Fibroblast of gingiva (primary cell): ENCODE measurements around the gene SLC12A5.

Source experiments
- DNase-seq: peaks from one replicate; pipeline ENCODE4 v3.0.0-alpha.2; 2011; ENCODE audit warnings: low read depth

Gene SLC12A5

DNA sequence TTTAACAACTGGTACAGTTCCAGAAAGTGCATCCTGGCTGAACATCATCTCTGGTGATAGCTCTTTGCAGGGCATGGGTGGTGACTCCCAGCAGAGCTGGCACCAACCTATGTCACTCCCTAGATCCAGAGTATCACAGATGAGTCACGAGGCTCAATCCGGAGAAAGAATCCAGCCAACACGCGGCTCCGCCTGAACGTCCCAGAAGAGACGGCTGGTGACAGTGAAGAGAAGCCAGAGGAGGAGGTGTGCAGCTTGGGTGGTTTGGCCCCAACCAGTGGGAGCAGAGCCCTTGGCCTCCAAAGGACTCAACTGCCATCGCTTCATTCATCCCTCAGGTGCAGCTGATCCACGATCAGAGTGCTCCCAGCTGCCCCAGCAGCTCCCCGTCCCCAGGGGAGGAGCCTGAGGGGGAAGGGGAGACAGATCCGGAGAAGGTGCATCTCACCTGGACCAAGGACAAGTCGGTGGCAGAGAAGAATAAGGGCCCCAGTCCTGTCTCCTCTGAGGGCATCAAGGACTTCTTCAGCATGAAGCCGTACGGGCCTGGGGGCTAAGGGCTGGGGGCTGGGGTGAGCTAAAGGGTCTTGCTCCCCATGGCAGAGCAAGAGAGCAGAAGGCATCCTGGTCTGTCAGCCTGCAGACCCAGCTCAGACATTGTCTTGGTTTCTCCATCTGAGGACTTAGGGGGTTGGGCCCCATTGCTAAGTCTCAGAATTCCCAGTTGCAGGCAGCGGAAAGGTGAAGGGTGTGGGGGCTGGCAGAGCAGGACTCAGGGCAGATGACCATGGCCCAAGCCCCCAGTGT, 27.2 kb downstream of the SLC12A5 start:
- DNase-seq = no peak

DNA sequence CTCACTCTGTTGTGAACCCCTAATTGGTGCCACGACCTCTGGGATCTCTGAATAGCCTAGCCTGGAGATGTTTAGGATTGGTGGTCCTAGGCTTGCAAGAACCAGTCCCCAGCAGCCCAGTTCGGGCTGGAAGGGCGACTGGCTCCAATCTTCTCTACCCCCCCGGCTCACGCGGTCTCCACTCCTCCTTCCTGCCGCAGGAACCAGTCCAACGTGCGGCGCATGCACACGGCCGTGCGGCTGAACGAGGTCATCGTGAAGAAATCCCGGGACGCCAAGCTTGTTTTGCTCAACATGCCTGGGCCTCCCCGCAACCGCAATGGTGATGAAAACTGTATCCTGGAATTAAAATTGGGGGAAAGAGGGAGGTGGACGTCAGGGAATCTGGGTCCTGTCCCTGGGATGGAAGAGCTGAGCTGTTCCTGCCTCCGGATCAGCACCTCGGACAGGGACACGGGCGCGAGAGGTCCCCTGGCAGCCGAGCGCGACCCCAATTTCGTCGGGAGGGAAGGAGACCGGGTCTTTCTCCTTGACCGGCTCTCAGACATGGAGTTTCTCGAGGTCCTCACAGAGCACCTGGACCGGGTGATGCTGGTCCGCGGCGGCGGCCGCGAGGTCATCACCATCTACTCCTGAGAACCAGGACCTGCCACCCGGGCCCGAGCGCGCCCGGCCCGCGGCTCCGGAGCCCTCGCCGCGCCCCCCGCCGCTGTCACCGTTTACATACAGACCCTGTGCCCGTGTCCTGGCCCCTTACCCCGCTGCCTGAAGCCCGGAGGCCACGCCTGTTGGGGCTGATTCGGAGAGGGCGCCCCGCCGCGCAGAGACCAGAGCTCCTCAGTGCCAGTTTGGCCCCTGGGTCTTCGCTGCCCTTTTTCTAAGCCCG, 28.2 kb downstream of the SLC12A5 start:
- peak; percentile 24 for DNase-seq

DNA sequence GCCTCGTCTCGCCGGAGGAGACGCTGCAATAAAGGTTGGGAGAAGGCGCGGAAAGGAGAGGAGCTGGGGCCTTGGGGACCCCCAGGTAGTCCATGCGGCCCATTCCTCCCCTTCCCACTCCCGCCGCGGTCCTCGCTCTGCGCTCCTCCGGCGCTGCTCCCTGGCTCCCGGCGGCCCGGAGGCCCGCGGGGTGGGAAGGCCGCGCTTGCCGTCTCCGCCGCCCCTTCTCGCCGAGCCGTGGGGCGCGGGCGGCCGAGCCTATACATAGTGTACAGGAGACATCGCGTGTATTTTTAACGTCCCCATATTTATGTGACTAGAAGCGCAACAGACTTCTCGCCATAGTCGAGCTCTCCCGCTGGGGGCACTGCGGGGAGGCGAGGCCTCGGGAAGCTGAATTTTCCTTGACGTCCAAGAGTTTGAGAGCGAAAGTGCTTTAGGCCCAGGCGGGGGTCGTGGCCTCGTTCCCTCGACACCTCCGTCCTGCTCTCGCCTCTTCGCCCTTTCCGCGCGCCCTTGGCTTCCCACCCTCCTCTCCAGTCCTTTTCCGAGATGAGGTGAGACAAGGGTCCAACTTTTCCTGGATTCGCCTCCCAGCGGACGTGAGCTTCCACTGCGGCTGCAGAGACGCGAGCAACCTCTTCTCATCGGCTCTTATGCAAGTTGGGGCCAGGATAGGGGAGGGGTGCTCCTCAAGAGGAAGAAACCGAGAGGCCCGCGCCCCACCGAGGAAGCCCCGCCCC, 29.0 kb downstream of the SLC12A5 start:
- DNase-seq = peak; percentile 34

DNA sequence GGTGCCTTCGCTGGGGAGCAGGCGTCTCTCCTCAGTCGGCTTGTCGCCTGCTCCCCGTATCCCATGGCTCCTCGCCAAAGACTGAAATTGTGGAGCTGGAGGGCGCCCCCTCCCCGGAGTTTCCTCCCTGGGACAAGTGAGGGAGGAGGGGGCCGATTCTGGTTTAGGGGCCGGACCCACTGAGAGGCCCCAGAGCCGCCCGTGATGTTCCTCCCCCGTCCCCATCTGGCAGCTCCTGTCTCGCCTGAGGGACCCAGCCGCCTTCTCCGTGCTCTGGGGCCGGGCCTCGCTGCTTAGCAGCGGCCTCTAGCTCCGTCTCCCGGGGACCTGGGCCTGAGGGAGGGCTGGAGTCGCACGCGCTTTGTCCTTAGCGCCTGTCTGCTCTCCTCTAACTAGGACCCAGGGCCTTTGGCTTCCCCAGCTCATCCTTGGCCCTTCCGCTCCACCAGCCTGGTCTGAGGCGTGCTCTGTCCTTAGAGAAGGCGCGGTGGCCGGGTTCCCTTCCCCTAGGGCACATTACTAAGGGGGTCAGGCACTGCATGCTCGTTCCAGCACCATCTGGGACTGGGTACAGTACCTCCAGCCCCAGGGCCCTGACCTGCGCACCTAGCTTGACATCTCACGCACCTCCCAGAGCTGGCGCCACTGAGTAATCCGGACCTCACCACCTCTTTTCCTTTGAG, 29.7 kb downstream of the SLC12A5 start:
- DNase-seq = no peak

DNA sequence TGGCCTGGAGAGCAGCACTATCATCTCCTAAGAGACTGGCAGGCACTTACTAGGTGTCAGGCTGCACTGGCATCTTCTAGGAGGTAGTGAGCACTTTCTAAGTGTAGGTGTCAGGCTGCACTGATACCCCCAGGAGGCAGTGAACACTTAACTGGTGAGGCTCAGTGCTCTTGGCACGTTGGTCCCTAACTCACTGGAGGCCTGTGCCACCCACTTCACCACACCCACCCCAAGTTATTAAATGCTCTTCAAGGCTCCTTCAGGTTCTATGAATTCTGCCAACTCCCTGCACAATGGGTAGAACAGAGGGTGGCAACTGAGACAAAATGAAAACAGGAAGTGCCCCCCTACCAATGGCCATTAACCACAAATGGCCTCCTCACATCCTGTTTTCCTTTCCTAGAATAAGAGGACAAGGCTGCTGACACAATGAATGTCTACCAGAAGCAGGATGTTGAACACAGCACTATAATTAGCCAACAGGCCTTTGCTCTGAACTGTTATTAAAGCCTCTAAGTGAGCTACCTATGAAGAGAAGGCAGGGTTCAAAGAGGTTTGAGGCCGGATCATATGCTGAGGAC, 31.4 kb downstream of the SLC12A5 start:
- no peak for DNase-seq

DNA sequence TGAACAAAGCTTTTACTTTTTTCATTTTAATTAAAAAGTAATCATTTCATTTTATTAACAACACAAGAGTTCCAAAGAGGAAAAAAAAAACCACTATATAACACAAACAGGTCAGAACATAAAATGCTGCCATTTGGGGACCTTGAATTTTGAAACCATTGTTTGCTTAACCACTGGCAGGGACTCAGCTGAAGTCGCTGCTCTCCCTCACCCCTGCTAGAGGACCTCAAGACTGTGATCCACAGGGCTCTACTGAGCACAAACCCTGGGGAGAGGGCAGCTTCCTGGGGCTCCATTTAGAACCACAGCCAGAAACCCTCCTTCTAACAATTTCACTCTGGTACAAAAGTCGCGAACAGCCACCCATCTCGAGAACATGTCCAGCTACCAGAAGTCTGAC, 32.0 kb downstream of the SLC12A5 start:
- DNase-seq = no peak

DNA sequence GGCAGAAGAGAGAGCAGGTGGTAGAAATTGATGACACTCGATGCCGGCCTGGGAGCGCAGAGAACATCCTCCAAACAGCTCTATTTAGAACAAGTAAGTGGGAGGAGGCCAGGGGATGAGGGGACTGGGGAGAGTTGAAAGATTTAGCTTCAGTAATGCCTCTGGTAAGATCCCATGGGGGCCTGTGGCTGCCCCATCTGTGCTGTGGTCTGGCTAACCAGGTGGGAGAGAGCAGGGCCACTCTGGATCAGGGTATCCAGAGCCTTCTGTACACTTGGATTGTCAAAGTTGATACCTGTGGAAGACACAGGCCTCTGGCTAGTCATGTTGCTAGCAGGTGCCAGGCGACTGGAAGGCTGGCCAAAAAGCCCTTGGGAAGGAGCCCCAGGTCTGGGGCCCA, 33.1 kb downstream of the SLC12A5 start:
- no peak for DNase-seq

DNA sequence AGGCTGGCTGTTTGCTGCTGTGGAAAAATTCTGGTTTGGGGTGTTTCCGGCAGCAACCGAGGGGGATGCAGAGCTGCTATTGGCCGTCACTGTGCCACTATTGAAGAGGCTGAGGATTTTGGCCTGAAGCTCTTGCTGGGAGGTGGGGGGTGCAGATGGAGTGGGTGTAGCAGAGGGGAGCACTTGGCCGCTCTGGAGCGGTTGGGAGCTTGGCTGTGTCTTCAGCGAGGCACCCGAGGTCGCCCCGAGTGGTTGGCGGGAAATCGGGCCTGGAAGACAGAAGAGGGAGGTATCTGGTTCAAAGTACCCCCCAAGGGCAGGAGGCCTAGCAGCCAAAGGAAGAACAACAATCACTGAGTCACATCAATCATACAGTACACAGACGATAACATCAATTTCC, 33.6 kb downstream of the SLC12A5 start:
- no peak for DNase-seq

DNA sequence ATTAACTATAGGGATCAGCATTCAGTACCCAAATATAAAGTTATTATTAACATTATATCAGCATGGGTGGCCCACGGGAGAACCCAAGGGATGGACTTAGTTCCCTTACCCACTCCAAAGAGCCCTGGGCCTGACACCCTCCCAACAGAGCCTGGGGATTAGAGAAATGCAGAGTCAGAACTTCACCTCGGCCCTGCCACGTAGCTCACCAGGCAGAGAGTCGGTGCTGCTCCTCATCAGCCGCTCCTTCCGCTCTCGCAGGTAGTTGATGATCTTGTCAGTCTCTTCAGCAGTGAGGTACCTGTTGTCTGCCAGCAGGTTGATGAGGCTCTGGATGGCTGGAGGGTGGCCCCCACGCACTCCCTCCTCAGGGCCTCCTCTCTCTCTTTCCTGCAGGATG, 34.1 kb downstream of the SLC12A5 start:
- DNase-seq = no peak

DNA sequence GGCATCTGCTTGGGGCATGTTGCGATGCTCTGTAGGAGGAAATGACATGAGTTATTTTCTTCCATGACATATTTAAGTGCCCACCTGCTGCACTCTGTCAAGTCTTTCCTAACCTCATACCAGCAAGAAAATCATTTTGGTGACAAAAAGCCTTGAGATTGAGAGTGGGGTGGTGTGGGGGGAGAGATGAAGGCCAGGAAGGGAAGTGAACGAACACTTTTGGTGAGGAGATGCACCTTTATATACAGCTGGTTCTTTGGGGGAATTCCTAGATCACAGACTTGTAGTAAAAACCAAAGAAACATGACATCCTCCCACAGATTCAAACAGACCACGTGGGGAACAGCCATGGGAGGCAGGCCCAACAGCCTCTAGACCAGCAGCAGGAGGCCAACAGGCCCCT, 34.6 kb downstream of the SLC12A5 start:
- DNase-seq = no peak

DNA sequence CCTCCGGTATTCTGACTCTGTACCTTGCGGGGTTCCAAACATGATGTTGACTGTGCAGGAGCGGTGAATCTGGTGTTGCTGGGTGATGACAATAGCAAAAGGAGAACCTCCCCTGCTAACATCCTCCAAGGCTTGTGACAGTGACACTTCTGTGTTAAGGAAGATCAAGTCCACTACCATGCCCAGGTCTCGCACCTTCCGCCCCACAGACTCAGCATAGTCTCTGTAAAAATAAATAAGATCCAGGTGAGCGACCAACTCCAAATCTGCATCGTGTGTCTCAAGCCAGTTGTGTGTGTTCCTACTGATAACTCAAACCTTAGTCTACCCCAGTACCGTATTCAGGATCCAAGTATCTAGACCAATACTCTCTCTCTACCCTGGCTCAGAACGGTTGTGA, 36.0 kb downstream of the SLC12A5 start:
- DNase-seq = no peak

DNA sequence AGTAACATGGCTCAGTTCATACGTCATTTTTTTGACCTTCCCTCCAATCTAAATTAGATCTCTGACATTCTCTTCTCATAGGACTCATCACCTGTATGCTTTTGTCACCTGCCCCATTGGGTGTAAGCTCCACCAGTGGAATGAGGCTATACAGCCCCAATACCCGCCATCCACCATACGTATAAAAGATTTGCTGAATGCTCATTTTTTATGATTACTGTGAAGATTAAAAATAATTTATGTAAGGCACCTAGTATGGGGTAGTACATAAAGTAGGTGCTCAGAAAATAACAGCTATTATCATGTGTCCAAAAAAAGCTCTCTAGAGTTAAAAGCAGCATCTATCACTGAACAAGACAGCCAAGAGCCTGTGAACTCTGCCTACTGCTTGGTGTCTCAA, 36.7 kb downstream of the SLC12A5 start:
- no peak for DNase-seq

DNA sequence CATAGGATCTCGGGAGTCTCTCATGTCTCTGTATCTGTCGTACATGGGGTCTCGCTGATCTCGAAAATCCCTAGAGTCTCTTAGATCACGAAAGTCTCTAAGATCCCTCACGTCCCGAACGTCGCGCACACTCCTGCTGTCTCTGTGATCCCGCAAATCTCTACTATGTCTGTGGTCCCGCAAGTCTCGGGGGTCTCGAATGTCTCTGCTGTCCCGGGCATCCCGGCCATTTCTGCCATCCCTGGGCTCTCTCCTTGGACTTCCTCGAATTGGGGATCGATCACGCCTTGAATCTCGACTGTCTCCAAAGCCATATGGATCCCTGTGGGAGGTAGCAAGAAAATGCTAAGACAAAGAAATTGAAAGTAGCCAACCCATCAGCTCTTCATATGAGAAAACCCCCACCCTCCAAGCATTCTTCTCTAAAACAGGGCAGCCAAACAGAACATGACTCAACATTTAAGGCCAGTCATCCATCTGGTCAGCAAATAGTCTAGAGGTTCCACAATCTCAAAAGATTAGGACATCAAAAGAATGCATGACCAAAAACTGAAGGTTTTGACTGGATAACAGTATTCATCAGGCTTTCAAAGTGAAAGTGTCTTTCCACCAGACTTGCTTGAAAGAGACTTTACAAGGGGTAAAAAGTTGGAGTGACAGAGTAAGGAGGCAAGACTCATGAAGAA, 41.3 kb downstream of the SLC12A5 start:
- peak; percentile 52 for DNase-seq

DNA sequence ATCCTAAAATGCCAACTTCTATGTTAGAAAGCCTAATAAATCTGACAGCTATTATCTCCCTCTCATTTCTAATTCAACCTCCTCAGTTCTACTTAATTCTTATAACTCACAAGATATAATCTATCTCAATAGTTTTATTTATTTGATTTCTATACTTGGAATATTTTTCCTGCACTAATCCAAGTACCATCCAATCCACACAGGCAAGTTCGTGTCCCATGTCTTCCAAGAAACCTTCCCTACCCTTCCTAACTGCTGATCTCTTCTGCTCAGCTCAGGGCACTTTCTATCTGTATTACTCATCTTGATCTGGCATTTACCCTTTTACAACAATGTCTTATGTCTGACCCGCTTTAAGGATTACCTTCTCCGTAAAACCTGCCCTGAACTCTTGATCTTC, 42.6 kb downstream of the SLC12A5 start:
- DNase-seq = no peak

DNA sequence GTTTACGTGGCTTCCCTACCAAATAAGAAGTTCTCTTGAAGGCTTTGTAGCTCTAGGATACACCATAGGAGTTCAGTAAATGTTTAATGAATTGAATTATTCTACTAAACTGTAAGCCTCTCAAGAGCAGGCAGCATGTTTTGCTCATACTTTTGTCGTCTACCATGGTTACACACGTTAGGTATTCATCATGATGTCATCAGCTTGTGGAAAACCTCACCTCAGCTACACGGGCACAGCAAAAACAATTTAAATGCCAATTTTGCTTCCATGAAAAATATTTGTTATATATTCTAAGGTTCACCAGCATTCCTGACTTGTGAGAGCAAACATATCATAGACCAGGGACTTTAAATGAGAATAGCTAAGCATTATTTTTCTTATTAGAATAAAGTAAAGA, 44.0 kb downstream of the SLC12A5 start:
- no peak for DNase-seq

DNA sequence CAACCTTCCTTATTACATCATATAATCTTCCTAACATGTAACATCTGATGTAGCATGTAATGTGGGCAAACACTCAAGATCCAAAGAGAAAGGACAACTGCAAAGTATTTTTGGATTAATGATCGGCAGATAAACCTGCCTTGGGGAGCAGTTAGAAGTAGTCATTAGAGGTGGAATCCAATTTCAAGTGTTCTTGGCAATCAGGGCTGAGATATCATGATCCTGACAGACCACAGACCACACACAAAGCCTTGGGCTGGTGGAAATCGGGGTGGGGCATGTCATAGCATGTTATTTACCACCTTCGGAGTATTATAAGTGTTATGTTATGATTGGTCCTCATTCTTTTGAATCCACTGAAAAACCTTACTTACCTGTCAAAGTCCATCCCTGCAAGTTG, 44.4 kb downstream of the SLC12A5 start:
- DNase-seq = no peak

DNA sequence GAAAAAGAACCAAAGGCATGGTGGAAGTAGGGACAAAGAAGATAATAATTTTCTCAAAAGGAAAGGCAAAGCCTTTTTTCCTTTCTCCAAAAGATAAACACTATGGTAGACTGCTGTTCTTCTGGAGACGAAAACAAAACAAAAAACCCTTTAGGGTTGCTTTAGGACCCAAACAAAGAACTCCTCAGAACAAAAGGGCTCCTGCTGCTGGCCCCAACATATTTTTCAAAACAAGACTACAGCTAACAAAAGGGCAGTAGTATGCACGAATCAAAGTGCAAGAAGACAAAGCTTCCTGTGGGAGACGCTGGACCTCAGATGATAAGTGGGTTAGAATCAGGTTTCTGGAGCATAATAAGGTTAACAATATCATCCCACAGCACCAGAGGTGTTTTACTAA, 45.0 kb downstream of the SLC12A5 start:
- DNase-seq = no peak

DNA sequence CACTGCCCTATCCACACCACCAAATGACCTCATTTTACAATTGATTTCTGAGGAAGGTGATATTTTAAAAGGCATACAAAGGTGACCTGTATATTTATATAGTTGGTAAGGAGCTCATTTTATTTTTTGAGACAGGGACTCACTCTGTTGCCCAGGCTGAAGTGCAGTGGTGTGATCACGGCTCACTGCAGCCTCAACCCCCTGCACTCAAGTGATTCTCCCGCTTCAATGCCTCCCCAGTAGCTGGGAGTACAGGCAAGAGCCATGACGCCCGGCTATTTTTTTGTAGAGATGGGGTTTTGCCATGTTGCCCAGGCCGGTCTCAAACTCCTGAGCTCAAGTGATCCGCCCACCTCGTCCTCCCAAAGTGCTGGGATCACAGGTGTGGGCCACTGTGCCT, 47.8 kb downstream of the SLC12A5 start:
- no peak for DNase-seq

DNA sequence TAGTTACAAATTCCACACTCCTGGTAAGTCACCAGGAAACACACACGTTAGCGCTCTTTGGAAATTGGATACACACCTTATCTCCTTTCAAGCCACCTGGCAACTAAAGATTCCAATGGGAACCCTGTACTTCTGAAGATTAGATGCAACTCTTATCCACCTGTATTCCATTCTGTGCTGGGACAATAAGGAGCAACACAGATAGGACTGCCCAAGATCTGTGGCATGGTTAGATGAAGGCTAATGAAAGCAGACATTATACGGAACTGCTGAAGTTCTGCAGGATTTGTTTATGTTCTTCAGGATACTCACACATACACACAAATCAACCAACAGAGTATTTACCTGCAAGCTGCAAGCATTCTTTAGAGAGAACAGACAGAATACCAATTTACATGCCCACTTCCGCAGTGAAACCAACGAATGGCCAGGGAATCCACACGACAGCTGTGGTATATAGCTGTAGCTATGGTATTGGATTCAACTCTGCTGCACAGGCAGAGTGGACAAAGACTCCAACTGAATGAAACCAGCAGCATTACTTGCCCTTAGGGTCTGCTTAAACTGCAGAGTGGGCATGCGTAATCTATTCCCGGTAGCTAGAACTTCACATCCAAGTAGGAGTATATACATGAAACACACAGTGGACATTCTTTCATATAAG, 48.8 kb downstream of the SLC12A5 start:
- DNase-seq = no peak

DNA sequence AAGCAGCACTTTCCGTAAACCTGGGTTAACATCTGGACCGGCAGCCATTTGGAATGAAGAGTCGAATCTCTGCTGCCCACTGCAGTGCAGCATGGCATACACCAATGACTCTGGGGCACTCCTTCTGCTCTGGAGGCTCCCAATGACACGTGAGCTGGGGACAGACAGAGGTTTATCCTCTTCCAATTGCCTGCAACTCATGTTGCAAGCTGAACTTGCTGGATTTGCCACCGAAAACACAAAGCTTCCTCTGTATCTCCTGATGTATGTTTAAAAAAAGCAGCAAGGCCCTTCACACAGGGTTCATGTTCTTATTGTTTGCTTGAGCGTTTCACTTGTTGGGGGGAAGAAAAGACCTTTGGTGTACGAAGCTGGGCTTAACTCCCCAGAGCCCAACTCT, 49.9 kb downstream of the SLC12A5 start:
- DNase-seq = no peak

DNA sequence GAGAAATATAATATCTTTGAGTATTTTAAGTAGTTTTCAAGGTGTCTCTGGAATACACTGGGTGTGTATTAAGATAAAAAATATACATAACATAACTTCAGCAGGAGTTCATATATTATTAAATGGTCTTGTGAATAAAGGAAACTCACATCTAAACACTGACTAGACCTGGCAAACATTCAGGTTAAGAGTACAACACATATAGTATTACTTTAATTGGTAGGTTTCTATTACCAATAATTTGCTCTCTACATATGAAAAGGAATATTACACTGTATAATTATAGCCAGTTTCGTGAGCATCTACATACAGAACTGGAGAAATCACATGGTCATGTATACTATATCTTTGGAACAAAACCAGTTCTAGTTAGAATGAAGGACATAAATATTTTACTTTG, 52.1 kb downstream of the SLC12A5 start:
- no peak for DNase-seq
